ENCODE data around the gene NKX2-8. TPM values are rescaled to one million over a fixed set of nuclear protein-coding genes. Genes with fewer than 3 reads are reported as not detected.

Gene NKX2-8
- total RNA-seq, 3 donors from 2014 or later (not counting 1 experiment from before 2014, with no cell fraction given) = not detected

- Mint-ChIP-seq H3K27ac (no peak overlapping the region), H3K4me3 (no peak overlapping the region), H3K9me3 (peaks cover 0 to 2% of the 10 kb centered on the region in 2 donors), H3K4me1 (no peaks in the 10 kb centered on the region), H3K27me3 (ENCODE audit: low read depth in 2 of 2) (peaks cover 8 to 13% of the 10 kb centered on the region in 2 donors), H3K36me3 (no peaks in the 10 kb centered on the region)
- no peak overlapping the region for H3K27ac ChIP-seq (ENCODE audit: low read length)
- no peak for ATAC-seq
- H3K36me3 ChIP-seq (ENCODE audit: control insufficient read depth, insufficient read depth, low read length) = no peaks in the 10 kb centered on the region
- no peak overlapping the region for H3K4me3 ChIP-seq (ENCODE audit: low read length)
- H3K27me3 ChIP-seq (ENCODE audit: control insufficient read depth, insufficient read depth, low read length) = no peaks in the 10 kb centered on the region
- TF ChIP-seq, protein P1, sequence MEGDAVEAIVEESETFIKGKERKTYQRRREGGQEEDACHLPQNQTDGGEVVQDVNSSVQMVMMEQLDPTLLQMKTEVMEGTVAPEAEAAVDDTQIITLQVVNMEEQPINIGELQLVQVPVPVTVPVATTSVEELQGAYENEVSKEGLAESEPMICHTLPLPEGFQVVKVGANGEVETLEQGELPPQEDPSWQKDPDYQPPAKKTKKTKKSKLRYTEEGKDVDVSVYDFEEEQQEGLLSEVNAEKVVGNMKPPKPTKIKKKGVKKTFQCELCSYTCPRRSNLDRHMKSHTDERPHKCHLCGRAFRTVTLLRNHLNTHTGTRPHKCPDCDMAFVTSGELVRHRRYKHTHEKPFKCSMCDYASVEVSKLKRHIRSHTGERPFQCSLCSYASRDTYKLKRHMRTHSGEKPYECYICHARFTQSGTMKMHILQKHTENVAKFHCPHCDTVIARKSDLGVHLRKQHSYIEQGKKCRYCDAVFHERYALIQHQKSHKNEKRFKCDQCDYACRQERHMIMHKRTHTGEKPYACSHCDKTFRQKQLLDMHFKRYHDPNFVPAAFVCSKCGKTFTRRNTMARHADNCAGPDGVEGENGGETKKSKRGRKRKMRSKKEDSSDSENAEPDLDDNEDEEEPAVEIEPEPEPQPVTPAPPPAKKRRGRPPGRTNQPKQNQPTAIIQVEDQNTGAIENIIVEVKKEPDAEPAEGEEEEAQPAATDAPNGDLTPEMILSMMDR (IDR thresholded peaks at IDR 0.05) = peak; percentile 12
- peak in 1 of 2 donors; percentile 13 for DNase-seq
- intact Hi-C loops (cut with micrococcal nuclease) = no loop called here
- no peaks in the 10 kb centered on the region for H3K9me3 ChIP-seq (ENCODE audit: control insufficient read depth, insufficient read depth, low read length)
- 68% methylated on average over 7 of the region's 9 CpGs for WGBS (ENCODE audit: insufficient coverage)
- H3K4me1 ChIP-seq (ENCODE audit: control insufficient read depth, insufficient read depth, low read length) = no peaks in the 10 kb centered on the region
Measured at GRCh38 chr14:36556811-36557433, 25.5 kb downstream of the NKX2-8 start.

- H3K27ac ChIP-seq (ENCODE audit: low read length) = no peak overlapping the region
- intact Hi-C loops (cut with micrococcal nuclease) = no loop called here
- no peaks in the 10 kb centered on the region for H3K4me1 Mint-ChIP-seq
- no peak overlapping the region for H3K4me3 Mint-ChIP-seq
- H3K36me3 ChIP-seq (ENCODE audit: control insufficient read depth, insufficient read depth, low read length) = no peaks in the 10 kb centered on the region
- H3K9me3 Mint-ChIP-seq = peaks cover 0 to 2% of the 10 kb centered on the region in 2 donors
- H3K36me3 Mint-ChIP-seq = no peaks in the 10 kb centered on the region
- H3K9me3 ChIP-seq (ENCODE audit: control insufficient read depth, insufficient read depth, low read length) = no peaks in the 10 kb centered on the region
- no peaks in the 10 kb centered on the region for H3K4me1 ChIP-seq (ENCODE audit: control insufficient read depth, insufficient read depth, low read length)
- DNase-seq (no peak), ATAC-seq (no peak)
- no peak overlapping the region for H3K27ac Mint-ChIP-seq
- H3K27me3 Mint-ChIP-seq (ENCODE audit: low read depth in 2 of 2) = peaks cover under 1 to 8% of the 10 kb centered on the region in 2 donors
- WGBS (ENCODE audit: insufficient coverage) = 86% methylated on average over 6 of the region's 6 CpGs
- no peak overlapping the region for H3K4me3 ChIP-seq (ENCODE audit: low read length)
- TF ChIP-seq, protein P1 (IDR thresholded peaks at IDR 0.05) = no peak
- no peaks in the 10 kb centered on the region for H3K27me3 ChIP-seq (ENCODE audit: control insufficient read depth, insufficient read depth, low read length)
Measured at GRCh38 chr14:36555998-36556743, 26.2 kb downstream of the NKX2-8 start.

GRCh38 chr14:36553656-36554260 is 28.7 kb downstream of the NKX2-8 start:
- Histone ChIP-seq H3K27ac (ENCODE audit: low read length) (no peak overlapping the region), H3K4me1 (ENCODE audit: control insufficient read depth, insufficient read depth, low read length) (no peaks in the 10 kb centered on the region), H3K9me3 (ENCODE audit: control insufficient read depth, insufficient read depth, low read length) (no peaks in the 10 kb centered on the region), H3K4me3 (ENCODE audit: low read length) (no peak overlapping the region), H3K27me3 (ENCODE audit: control insufficient read depth, insufficient read depth, low read length) (no peaks in the 10 kb centered on the region), H3K36me3 (ENCODE audit: control insufficient read depth, insufficient read depth, low read length) (no peaks in the 10 kb centered on the region)
- no peak overlapping the region for H3K4me3 Mint-ChIP-seq
- H3K27me3 Mint-ChIP-seq (ENCODE audit: low read depth in 2 of 2) = no peaks in the 10 kb centered on the region
- TF ChIP-seq, protein P1 (IDR thresholded peaks at IDR 0.05) = no peak
- no peak overlapping the region for H3K27ac Mint-ChIP-seq
- no peaks in the 10 kb centered on the region for H3K4me1 Mint-ChIP-seq
- no peaks in the 10 kb centered on the region for H3K9me3 Mint-ChIP-seq
- ATAC-seq (no peak), DNase-seq (peak in 1 of 2 donors; percentile 9)
- WGBS (ENCODE audit: insufficient coverage) = 79% methylated on average over 2 of the region's 4 CpGs
- intact Hi-C loops (cut with micrococcal nuclease) = no loop called here
- H3K36me3 Mint-ChIP-seq = no peaks in the 10 kb centered on the region

Measured in natural killer cell (primary cell).